ENCODE results near the gene IL3.

IL3 gene

DNA sequence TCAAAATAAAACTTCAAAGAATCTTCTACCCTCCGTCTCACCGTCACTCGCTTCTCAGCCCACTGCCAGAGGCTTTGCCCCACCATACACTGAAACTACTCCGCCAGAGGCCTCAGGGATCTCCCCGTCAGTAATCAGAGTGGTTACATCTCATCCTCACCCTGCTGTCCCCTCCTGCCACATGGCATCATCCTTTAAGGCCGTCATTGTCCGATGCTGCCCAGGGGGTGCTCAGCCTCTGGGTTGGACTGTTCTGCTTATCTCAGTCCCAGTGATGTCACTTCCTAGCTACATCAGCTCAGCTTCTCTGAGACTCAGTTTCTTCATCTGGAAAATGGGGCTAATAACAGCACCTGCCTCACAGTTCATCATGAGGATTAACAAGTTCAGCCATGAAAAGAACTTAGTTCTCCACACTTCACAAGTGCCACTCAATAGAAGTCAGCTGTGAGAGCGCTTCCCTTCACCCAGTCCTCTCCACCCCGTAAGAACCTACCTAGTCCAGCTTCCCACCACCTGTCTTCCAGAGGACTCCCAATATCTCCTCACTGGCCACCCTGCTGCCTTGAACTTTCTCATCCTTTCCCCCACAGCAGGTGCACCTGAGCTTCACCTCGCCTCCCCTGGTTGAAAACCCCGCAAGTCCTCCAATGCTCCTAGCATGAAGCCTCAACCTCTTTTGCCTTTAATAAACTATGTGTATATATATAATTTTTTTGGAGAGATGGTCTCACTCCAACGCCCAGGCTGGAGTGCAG, 2.8 kb upstream of the IL3 start:
- no peak for DNase-seq

DNA sequence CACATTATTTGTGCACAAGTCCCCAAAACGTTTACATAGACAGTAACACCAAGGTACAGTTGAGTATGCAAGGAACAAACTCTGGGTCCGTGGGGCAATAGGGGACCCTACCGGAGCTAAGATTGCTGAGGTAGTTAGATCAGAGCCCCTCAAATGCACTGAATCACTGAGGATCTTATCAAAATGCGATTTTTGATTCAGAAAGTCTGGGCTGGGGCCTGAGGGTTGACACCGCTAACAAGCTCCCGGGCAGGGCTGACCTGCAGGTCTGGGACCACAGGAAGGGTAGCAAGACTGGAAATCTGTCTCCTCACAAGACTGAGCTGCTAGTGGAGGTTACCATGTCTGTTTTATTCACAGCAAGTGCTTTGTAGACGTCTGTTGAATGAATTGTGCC, 1.8 kb upstream of the IL3 start:
- no peak for DNase-seq

DNA sequence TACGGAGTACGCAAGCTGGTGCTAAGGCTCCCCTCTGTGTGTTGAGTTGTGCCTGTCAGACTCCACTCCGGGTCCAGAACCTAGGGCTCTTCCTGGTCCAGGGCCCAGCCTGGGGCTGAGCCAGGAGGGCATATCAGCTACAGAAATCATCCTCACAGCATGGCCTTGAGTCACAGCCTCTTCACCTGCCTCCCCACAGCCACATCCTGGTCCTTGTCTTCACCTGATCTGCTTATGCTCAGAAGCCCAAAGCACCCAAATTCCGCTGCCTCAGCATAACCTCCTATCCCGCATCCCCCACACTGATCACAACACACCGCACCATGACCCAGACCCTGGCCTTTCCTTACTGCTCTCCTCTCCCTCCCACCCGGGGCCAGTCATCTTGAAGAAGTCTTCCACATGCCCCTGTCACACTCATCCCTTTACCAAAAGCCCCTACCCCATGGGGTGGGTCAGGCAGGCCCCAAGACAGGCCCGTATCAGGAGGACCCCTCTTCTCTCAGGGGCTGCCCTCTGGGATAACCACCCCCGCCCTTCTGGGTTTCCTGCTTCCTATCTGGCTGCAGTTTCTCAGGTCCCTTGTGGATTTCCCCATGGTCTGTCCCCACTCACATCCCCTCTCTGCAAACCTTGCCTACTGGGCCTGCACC, 1.3 kb upstream of the IL3 start:
- no peak for DNase-seq

DNA sequence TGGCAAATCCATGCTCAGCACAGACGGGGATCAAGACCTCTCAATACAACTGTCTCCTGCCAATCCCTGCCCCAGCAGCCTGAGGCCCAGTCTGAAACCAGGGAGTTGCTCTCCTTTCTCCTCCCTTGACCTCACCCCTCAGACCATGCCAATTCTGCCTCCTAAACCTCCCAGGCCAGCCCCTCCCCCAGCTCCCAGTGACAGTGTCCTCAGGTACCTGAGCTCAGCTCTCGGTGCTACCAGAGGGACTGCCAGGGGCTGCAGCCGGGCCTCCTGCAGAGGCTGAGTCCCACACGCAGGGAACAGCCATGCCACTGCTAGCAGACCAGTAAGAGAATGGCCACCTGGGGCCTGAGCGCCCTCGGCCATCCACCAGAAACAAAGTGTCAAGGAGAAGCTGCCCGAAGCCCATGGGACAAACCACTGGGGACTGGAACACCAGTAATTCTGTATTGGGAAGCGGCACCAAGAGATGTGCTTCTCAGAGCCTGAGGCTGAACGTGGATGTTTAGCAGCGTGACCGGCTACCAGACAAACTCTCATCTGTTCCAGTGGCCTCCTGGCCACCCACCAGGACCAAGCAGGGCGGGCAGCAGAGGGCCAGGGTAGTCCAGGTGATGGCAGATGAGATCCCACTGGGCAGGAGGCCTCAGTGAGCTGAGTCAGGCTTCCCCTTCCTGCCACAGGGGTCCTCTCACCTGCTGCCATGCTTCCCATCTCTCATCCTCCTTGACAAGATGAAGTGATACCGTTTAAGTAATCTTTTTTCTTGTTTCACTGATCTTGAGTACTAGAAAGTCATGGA, 557 bp upstream of the IL3 start:
- DNase-seq = no peak

DNA sequence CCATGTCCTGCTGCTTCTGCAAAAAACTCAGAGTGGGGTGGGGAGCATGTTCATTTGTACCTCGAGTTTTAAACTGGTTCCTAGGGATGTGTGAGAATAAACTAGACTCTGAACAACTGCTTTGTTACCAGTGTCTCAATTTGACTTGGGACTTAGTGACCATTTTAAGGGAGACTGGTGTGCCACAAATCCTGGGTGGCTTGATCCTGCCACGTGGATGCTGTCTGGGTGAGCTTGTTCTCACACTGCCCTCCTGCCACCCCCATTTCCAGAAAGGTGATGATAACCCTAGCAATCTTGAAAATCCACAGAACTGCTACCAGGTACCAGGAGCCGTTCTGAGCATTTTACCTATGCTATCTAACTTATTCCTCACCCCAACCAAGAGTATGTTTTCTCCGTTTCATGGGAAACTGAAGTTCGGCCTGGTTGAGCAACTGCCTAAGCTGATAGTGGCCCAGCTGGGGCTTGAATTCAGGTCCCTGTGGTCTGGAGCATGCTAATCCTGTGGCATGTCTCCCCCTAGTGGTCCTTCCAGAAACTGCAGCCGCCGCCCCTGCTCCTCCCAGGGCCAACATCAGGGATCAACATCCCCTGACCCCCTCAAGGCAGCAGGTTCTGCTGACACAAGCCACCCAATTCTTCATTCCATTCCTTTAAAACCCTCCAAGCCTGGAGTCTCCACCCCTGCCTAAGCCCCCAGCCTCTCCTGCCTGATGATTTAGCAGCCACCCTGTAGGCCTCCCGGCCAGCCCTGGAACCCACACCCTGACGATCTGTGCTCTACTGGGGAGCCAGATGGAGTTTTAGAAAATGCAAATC, 2.8 kb downstream of the IL3 start:
- DNase-seq = peak; percentile 23

DNA sequence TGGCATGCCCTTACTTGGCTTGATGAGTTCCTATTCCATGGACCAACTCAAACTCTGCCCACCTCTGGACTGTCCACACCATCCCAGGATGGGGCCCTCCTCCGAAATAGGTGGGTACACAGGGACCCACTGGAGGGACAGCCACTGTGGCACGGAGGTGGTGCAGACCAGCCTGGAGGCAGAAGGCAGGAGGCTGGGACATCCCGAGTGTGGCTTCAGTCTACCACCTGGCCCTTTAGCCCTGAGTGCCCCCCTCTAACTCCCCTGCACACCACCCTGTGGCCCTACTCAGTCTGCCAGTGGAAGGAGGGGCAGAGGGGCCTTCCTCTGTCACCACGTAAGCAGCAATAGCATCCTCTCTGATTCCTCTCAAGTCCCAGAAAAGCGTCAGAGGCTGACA, 3.7 kb downstream of the IL3 start:
- no peak for DNase-seq

DNA sequence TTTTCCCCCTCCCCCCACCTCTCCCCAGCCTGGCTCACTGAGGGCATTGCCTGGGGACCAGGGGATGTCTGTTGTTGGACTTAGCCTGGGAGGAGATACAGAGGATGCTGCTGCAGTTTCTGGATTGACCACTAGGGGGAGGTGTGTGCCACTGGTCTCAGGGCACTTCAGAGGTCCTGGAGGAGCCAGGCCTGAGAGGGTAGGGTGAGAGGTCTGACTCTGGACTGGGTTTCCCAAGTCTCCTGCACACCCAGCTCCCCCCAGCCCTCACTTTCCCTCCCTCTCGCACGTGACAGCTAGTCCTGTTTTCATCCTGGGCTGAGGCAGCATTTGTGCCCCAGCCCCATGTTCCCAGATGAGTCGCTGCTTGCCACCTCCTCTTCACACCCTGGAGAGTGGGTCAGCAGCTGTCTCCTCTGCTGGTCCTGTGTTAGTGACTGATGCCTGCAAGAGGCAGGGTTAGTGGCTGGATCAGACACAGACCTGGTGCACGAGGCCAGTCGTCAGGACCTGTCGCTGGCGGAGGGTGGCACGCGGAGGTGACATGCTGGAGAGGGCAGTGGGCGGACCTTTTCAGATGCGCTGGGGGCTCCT, 4.4 kb downstream of the IL3 start:
- DNase-seq = peak; percentile 18

DNA sequence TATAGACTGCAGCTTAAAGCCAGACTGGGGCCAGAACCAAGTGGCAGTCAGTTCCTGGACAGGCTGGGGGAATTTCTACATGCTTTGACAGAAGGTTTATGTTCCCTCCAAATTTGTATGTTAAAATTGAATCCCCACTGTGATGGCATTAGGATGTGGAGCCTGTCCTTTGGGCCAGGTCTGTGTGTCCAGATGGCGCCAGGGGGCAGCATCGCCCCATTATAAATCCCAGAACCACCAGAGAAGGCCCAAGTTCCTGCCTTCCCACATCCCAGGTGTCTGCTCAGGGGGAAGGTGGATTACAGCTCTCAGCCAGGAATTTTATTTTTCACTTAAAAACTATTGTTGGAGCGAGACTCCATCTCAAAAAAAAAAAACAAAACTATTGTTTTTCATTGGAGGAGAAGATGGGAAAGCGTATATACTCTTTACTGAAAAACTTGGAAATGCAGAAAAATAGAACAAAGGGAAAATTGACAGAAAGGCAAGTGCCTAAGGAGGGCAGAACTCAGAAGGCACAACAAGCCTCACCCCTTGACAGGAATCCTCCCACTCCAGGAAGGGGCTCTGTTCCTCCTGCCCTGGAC, 5.0 kb downstream of the IL3 start:
- peak; percentile 54 for DNase-seq

DNA sequence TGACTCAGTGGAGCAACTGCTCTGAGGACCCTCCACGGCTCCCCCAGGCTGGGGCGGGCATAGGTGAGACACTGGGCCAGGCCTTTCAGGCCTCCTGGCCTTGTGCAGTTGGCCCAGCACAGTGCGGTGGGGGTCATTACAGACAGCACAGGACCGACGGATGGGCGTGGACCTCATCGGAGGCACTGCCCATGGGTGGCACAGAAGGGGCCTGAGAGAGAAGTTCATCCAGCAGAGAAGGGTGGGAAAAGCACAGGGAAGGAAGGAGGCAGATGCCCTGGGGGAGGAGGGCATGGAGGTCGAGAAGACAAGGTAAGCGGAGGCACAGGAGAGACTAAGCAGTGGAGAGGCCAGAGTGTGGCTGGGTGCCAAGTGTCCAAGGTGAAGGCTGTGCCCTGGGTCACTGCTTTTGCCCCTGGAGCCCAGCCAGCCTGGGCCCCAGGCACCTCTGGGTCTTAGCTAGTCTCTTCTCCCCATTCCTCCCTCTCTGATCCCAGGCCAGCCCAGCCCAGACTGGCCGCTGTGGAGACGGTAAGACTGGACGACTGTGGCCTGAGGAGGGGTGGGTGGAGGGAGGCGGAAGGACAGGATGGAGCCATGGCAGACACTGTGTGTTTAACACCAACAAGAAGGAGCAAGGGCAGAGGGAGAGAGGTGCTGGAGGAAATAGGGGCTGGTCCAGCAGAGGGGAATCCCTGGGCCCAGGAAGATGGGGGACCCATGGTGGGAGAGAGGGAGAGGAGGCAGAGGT, 5.7 kb downstream of the IL3 start:
- no peak for DNase-seq

DNA sequence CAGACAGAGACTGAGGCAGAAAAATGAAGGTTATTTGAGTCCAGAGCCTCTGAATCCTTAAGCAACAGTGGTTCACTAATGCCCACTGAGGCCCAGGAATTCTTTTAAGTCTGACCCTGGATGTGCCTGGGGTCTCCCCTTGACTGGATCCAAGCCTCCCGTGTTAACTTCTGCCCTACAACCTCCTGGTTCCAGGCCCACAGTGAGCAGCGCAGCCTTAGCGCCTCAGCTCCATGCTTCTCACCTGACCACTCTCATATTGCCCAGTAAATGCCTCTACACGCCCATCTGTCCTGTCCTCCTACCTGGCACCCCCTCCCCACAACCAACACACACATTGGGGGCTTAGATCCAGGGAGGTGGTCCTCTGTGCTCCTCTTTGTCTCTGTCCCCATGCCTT, 6.4 kb downstream of the IL3 start:
- no peak for DNase-seq

DNA sequence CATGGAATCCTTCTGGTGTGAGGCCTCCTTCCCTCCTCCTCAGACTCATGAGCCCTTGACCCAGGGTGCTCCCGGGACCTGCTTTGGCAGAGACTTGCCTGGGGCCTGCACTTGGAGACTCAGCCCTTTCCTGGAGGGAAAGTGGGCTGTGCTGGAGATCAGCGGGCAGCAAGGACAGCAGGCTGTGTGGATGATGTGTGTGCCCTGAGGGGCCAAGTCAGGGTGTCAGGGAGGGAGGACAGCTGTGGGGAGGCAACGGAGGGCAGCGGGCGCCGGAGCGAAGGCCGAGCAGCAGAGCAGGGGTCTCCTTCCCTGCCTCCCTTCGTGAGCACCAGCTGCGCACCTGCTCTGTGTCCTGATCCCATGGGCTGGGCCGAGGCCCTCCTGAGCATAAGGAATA, 7.0 kb downstream of the IL3 start:
- no peak for DNase-seq

DNA sequence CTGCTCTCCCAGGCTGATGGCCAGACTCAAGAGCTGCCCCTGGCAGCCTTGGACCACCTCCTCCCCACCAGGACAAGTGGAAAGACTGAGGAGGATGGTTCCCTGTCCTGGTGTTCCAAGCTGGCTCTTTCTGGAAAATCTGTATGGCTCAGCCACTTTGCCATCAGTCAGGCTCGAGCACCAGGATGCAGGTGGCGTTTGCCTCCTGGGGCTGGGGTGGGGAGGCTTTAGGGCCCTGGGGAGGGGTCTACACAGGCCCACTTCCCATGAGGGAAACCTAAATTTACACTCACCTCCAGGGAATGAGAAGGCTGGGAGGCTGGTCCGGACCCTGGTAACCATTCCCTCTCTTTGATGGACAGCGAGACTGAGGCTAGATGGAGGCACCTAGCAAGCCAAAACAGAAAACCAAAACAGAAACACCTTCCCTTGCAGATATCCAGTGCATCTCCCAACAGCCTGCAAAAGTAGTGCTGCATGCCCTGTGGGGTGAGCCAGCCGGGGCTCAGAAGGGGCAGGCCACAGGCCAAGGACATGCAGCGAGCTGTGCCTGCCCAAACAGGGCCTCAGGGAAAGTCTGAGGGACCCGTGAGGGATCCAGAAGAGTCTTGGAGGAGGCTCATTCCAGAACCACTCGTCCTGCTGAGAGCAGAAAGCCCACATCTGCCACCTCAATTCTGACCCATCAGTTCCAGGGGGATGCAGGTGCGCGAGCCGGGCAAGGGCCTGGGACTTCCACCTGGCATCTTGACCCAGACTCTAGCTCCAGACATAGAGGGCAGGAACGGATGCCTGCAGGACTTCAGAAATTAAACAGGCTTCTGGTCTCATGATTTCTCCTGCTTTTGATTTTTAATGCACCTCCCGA, 7.7 kb downstream of the IL3 start:
- no peak for DNase-seq

DNA sequence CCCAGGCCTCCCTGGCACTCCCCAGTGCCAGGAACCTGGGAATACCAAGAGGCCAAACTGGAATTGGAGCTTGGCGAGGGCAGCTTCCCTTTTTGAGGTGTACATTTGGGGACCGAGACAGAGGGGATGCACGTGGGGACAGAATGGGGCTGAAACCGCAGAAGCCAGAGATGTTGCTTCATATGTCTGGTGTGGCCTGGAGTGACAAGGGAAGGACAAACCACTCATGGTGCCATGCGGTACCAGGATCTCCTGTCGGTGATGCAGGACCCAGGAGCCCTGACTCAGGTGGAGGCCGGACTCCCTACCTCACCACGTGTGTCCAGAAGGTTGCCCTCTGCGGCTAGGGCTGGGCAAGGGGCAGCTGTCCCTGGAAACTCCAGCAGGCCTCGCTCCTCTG, 9.1 kb downstream of the IL3 start:
- DNase-seq = no peak

DNA sequence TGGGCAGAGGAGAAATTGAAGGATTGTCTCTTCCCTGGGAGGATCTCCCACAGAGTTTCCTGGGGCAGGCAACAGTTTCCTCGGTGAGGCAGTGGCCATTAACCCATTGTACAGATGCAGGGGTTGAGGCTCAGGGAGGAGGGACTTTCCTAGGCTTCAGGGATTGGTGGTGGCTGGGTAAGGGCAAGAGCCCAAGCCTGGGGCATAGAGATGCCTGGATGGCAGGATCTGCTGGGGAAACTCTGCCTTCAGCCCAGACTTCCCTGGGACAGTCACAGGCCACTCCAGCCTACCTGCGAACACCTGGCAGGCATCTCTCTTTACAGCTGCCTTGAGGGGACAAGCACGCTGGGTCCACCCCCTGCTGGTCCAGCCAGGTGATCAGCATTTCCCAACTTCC, 9.5 kb downstream of the IL3 start:
- no peak for DNase-seq

DNA sequence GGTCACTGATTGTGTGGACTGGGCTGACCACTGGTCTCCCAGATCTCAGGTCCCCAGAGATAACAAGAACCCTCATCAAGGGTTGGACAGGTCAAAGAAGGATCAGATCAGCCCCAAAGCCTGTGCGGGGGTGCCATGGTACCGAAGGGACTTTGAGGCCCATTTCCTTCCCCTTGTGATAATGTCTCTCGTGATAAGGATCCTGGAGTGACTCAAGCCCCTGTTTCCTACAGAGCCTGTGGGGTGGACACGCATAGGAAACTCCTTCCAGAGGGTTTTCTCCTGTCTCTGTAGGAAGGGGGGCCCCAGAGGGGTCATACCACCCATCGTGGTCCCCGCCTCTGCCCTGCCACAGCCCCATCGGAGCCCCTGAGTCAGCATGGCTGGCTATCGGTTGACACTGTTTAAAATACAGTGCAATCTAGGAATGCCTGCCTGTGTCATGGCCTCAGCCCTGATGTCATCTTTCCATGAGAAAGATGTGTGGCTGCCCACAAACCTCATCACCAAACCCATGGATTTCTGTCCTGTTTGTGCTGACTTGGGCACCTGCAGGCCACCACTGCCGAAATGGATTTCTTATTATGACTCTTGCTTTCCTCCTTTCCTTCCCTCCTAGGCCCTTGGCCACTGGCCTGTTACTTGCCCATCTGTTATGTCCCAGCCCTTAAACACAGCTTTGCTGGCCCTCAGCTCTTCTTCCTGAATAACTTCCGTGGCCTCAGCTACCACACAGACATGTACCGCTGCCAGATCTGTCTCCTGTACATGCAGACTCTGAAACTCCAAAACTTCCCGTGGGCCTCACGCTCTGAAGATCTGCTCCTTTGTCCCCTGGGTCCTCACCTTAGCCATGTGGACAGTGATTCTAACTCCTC, 10.2 kb downstream of the IL3 start:
- DNase-seq = no peak

DNA sequence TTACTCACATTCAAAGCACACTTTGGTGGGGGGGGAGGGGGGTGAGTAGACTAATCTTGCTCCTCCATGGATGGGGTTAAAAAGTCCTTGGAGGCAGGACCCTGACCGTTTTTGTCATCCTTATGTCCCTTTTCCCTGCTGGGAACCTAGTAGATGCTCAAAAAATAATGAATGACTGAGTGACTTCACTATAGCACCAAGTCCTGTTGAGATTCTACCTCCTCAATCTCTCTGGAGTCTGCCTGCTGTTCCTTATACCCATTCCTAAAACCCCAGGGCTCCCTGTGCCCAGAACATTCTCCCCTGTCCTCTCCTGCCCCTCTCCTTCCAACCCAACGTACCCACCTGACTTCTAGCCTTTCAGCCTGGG, 10.9 kb downstream of the IL3 start:
- no peak for DNase-seq

DNA sequence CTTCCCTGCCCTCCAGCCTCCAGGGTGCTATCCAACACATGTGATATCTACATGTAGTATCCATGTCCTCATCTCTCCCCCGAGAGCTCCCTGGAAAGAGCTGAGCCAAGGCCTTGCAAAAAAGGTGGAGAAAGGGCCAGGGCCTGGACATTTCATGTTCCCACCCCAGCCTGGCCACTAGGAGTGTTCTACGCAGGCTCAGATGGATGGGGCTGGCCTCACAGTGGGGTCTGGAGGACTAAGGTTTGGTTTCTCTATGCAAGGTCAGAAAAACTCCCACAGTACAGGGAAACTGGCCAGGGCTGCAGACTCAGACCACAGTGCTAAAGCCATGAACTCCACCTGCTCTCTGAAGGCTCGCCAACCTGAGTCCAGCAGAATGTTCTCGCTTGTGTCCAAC, 11.6 kb downstream of the IL3 start:
- DNase-seq = no peak

DNA sequence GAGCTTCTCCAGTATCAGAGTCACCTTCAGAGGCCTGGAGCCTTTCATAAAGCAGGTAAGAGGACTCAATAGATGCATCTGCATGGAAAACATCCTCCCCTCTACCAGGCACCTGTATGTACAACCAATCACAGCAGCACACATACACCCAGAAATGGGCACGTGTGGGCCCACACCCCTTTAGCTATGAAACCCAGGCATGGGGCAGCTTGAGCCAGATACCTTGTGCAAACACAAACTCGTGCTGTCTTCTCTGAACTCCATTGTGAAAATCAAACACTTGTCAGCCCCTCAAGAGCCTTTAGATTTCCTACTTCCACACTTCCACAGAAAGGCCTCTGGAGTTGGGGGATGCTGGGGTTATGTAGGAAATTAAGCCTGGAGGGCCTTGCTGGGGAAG, 12.1 kb downstream of the IL3 start:
- peak; percentile 71 for DNase-seq

DNA sequence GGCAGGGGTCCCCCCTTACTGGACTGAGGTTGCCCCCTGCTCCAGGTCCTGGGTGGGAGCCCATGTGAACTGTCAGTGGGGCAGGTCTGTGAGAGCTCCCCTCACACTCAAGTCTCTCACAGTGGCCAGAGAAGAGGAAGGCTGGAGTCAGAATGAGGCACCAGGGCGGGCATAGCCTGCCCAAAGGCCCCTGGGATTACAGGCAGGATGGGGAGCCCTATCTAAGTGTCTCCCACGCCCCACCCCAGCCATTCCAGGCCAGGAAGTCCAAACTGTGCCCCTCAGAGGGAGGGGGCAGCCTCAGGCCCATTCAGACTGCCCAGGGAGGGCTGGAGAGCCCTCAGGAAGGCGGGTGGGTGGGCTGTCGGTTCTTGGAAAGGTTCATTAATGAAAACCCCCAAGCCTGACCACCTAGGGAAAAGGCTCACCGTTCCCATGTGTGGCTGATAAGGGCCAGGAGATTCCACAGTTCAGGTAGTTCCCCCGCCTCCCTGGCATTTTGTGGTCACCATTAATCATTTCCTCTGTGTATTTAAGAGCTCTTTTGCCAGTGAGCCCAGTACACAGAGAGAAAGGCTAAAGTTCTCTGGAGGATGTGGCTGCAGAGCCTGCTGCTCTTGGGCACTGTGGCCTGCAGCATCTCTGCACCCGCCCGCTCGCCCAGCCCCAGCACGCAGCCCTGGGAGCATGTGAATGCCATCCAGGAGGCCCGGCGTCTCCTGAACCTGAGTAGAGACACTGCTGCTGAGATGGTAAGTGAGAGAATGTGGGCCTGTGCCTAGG, 13.0 kb downstream of the IL3 start, which contains the start of gene CSF2:
TSS of gene CSF2 (plus strand) at position 559 of the 783 bp plus-strand sequence. CDS start at position 594, 35 bp downstream.
- DNase-seq = peak; percentile 6

Measured in NCI-H510A treated with DMSO at 0.1 percent for 48 hours (cell line).